ENCODE measurements around the gene DBN1. TPM values are rescaled to one million over a fixed set of nuclear protein-coding genes. Genes with fewer than 3 reads are reported as not detected.
A peak's percentile ranks its signal among the peaks of the same experiment; 100 is the strongest.

The DBN1 gene
- total and polyA plus RNA-seq, 2 donors (not counting 1 experiment from before 2014, with no cell fraction given): 96.4 to 138 TPM

- no peaks in the 10 kb centered on the region for H3K9me3 ChIP-seq (ENCODE audit: control insufficient read depth, insufficient read depth, low read depth, low read length)
- peak overlapping the region; percentile 10 to 57 (median 25) for H3K4me3 ChIP-seq (replicated peaks in 1 of 4; ENCODE audit: control extremely low read depth in 1 of 4, insufficient read depth in 1 of 4, low read depth in 3 of 4, low read length in 4 of 4)
- TF ChIP-seq EZH2 (IDR thresholded peaks at IDR 0.05; ENCODE audit: low read length, missing control alignments) (no peak), CTCF (conservative IDR thresholded peaks at IDR 0.05 in 1 of 2, IDR thresholded peaks at IDR 0.05 in 1 of 2; ENCODE audit: low read depth in 1 of 2, low read length in 2 of 2) (no peak)
- H3K36me3 ChIP-seq (ENCODE audit: control insufficient read depth, insufficient read depth, low read length): peaks cover 15% of the 10 kb centered on the region
- peaks cover 12% of the 10 kb centered on the region for H3K4me1 ChIP-seq (ENCODE audit: control insufficient read depth, extremely low read depth, insufficient read depth, low read length)
- H3K79me2 ChIP-seq (ENCODE audit: control insufficient read depth, insufficient read depth, low read length): no peaks in the 10 kb centered on the region
- H2AFZ ChIP-seq (ENCODE audit: low read length): no peak overlapping the region
- no peak overlapping the region for H3K9ac ChIP-seq (ENCODE audit: insufficient read depth, low read length)
- H3K4me2 ChIP-seq (ENCODE audit: extremely low read depth, insufficient read depth, low read length): peak overlapping the region; percentile 84
- no peaks in the 10 kb centered on the region for H3K27me3 ChIP-seq (ENCODE audit: control insufficient read depth, insufficient read depth, low read length)
- H4K20me1 ChIP-seq (ENCODE audit: control insufficient read depth, extremely low read depth, insufficient read depth, low read length): no peaks in the 10 kb centered on the region
- H3K27ac ChIP-seq (ENCODE audit: insufficient read depth, low read length): no peak overlapping the region
- DNase-seq (ENCODE audit: low read depth in 2 of 2): peak in 1 of 2 donors; percentile 23
Measured at GRCh38 chr5:177453852-177454396, 19.5 kb downstream of the DBN1 start.

GRCh38 chr5:177452688-177453638 lies 20.5 kb downstream of the DBN1 start:
- H4K20me1 ChIP-seq (ENCODE audit: control insufficient read depth, extremely low read depth, insufficient read depth, low read length): no peaks in the 10 kb centered on the region
- H3K79me2 ChIP-seq (ENCODE audit: control insufficient read depth, insufficient read depth, low read length): no peaks in the 10 kb centered on the region
- no peaks in the 10 kb centered on the region for H3K27me3 ChIP-seq (ENCODE audit: control insufficient read depth, insufficient read depth, low read length)
- TF ChIP-seq EZH2 (IDR thresholded peaks at IDR 0.05; ENCODE audit: low read length, missing control alignments) (no peak), CTCF (conservative IDR thresholded peaks at IDR 0.05 in 1 of 2, IDR thresholded peaks at IDR 0.05 in 1 of 2; ENCODE audit: low read depth in 1 of 2, low read length in 2 of 2) (no peak)
- H3K36me3 ChIP-seq (ENCODE audit: control insufficient read depth, insufficient read depth, low read length): peaks cover 5% of the 10 kb centered on the region
- no peak for DNase-seq (ENCODE audit: low read depth in 2 of 2)
- no peak overlapping the region for H3K4me2 ChIP-seq (ENCODE audit: extremely low read depth, insufficient read depth, low read length)
- H3K9me3 ChIP-seq (ENCODE audit: control insufficient read depth, insufficient read depth, low read depth, low read length): no peaks in the 10 kb centered on the region
- no peak overlapping the region for H3K4me3 ChIP-seq (replicated peaks in 1 of 4; ENCODE audit: control extremely low read depth in 1 of 4, insufficient read depth in 1 of 4, low read depth in 3 of 4, low read length in 4 of 4)
- H3K9ac ChIP-seq (ENCODE audit: insufficient read depth, low read length): no peak overlapping the region
- H3K27ac ChIP-seq (ENCODE audit: insufficient read depth, low read length): no peak overlapping the region
- H2AFZ ChIP-seq (ENCODE audit: low read length): no peak overlapping the region
- H3K4me1 ChIP-seq (ENCODE audit: control insufficient read depth, extremely low read depth, insufficient read depth, low read length): peaks cover 12% of the 10 kb centered on the region

- Histone ChIP-seq H4K20me1 (ENCODE audit: control insufficient read depth, extremely low read depth, insufficient read depth, low read length) (no peaks in the 10 kb centered on the region), H3K9me3 (ENCODE audit: control insufficient read depth, insufficient read depth, low read depth, low read length) (no peaks in the 10 kb centered on the region), H3K9ac (ENCODE audit: insufficient read depth, low read length) (no peak overlapping the region), H3K4me2 (ENCODE audit: extremely low read depth, insufficient read depth, low read length) (no peak overlapping the region), H3K27me3 (ENCODE audit: control insufficient read depth, insufficient read depth, low read length) (no peaks in the 10 kb centered on the region), H3K27ac (ENCODE audit: insufficient read depth, low read length) (no peak overlapping the region), H2AFZ (ENCODE audit: low read length) (no peak overlapping the region), H3K36me3 (ENCODE audit: control insufficient read depth, insufficient read depth, low read length) (no peaks in the 10 kb centered on the region), H3K4me3 (replicated peaks in 1 of 4; ENCODE audit: control extremely low read depth in 1 of 4, insufficient read depth in 1 of 4, low read depth in 3 of 4, low read length in 4 of 4) (no peak overlapping the region), H3K4me1 (ENCODE audit: control insufficient read depth, extremely low read depth, insufficient read depth, low read length) (peaks cover 15% of the 10 kb centered on the region), H3K79me2 (ENCODE audit: control insufficient read depth, insufficient read depth, low read length) (no peaks in the 10 kb centered on the region)
- TF ChIP-seq EZH2 (IDR thresholded peaks at IDR 0.05; ENCODE audit: low read length, missing control alignments): no peak
- TF ChIP-seq CTCF (conservative IDR thresholded peaks at IDR 0.05 in 1 of 2, IDR thresholded peaks at IDR 0.05 in 1 of 2; ENCODE audit: low read depth in 1 of 2, low read length in 2 of 2): no peak
- DNase-seq (ENCODE audit: low read depth in 2 of 2): no peak
Measured at GRCh38 chr5:177450667-177451424, 22.6 kb downstream of the DBN1 start.

Measured in fibroblast of lung (primary cell).